GM19239 (cell line): ENCODE data around the gene RASSF7.

Experiments
- DNase-seq: peaks from one replicate; pipeline ENCODE4 v3.0.0; 2011; ENCODE audit warnings: low spot score; ENCODE audit not compliant: insufficient read length
- FAIRE-seq: peaks from 2 replicates; lab custom pipeline; 2011; peaks lifted over from hg19 to GRCh38; lab: Jason Lieb, UNC

RASSF7 gene

GRCh38 chr11:550021-550745 is 10.6 kb upstream of the RASSF7 start:
- DNase-seq (no peak), FAIRE-seq (no peak)

GRCh38 chr11:550746-551085 is 10.1 kb upstream of the RASSF7 start:
- no peak for DNase-seq
- no peak for FAIRE-seq

- no peak for DNase-seq
- no peak for FAIRE-seq
Observed at GRCh38 chr11:551131-551530, 9.6 kb upstream of the RASSF7 start.

GRCh38 chr11:551596-551995 is 9.2 kb upstream of the RASSF7 start:
- no peak for FAIRE-seq
- DNase-seq: no peak

- no peak for DNase-seq
- FAIRE-seq: no peak
Observed at GRCh38 chr11:553083-553987, 7.4 kb upstream of the RASSF7 start.

- FAIRE-seq: no peak
- DNase-seq: no peak
Observed at GRCh38 chr11:553988-554340, 6.8 kb upstream of the RASSF7 start.

- peak; percentile 95 for DNase-seq
- peak; percentile 40 for FAIRE-seq
Observed at GRCh38 chr11:554428-555226, 6.1 kb upstream of the RASSF7 start.

GRCh38 chr11:555227-555779 is 5.5 kb upstream of the RASSF7 start:
- FAIRE-seq (no peak), DNase-seq (no peak)

- no peak for FAIRE-seq
- no peak for DNase-seq
Observed at GRCh38 chr11:555780-556661, 4.7 kb upstream of the RASSF7 start.

GRCh38 chr11:556662-557256 is 4.0 kb upstream of the RASSF7 start:
- DNase-seq (no peak), FAIRE-seq (no peak)

- FAIRE-seq (no peak), DNase-seq (no peak)
Observed at GRCh38 chr11:557328-558132, 3.2 kb upstream of the RASSF7 start.

GRCh38 chr11:558503-558902 is 2.3 kb upstream of the RASSF7 start:
- no peak for FAIRE-seq
- DNase-seq: no peak

- FAIRE-seq: no peak
- no peak for DNase-seq
Observed at GRCh38 chr11:559020-559620, 1.6 kb upstream of the RASSF7 start.

- DNase-seq: no peak
- FAIRE-seq: no peak
Observed at GRCh38 chr11:559712-560304, 962 bp upstream of the RASSF7 start.

GRCh38 chr11:561148-562003 is 606 bp downstream of the RASSF7 start:
- FAIRE-seq: no peak

GRCh38 chr11:562046-562645 is 1.4 kb downstream of the RASSF7 start:
- no peak for DNase-seq
- FAIRE-seq: no peak

More at GRCh38 chr11:561148-562003, 606 bp downstream of the RASSF7 start:
- peak; percentile 54 for DNase-seq
